Astrocyte of the hippocampus (primary cell): ENCODE measurements around the gene TFR2.

Experiments
- DNase-seq: peaks from one replicate; pipeline ENCODE4 v3.0.0; 2011; ENCODE audit warnings: low read depth, low spot score

TFR2 gene

DNA sequence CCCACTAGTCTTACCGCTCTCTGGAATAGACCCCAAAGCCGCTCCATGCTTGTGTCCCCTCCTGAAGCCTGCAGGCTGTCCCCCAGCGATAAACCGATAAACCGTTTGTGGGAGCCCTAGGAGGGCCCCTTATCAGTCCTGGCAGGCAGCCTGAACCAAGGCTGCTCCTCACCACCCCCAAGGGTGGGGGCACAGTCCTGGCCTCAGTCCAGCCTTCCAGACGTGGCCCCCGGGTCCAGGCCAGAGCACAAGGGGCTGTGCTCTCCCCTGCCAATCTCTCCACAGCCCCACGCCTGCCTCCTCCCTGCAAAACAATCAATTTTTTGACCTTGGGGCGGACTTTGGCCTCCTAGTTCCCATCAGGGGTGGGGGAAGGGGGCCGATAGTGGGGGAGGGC lies at the start of gene TFR2:
TFR2 (minus strand) TSS at position 90 of the 397 bp plus-strand sequence; CDS start at position 47, 43 bp downstream.
- DNase-seq, result no peak

DNA sequence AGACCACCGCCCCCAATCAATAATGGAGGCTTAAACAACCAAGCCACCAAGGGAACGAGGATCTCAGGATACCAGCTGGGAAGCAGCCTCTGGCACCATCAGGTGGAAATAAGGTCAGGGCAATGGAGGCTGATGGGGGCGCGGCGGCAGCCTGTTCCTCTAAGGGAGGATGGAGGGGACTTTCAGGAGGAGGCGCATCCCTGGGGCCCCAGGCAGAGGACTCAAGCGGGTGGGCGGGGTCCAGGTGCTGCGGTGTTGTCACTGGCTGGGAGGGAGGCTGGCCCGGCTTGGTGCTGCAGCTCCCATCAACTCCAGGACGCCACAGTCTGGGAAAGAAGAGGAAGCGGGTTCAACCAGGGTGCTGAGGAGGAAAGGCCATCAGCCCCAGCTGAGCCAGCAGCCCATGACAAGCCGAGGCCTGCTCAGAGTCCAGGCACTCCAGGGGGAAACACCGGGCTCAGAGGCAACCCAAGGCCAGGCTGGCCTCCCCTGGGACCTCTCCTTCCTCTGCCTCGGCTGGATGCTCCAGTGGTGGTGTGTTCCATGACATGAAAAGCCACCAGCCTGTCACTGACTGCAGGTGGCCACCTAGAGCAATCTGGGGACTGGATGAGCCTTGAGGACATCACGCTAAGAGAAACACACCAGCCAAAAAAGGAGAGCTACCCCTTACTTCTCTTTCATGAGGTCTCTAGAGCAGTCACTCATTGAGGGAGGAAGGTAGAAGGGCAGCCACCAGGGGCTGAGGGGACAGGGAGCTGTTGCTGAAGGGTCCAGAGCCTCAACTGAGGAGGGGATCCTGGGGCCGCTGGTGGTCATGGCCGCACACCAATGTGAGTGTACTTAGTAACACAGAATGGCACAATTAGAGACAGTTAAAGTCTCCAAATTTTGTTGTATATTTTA lies 48.1 kb upstream of the TFR2 start:
- no peak for DNase-seq

- DNase-seq, result no peak
Measured at GRCh38 chr7:100688326-100688860, 47.0 kb upstream of the TFR2 start.

- no peak for DNase-seq
Measured at GRCh38 chr7:100687751-100688300, 46.5 kb upstream of the TFR2 start.

- no peak for DNase-seq
Measured at GRCh38 chr7:100687261-100687660, 45.9 kb upstream of the TFR2 start.

GRCh38 chr7:100686822-100687211 lies 45.5 kb upstream of the TFR2 start:
- no peak for DNase-seq

GRCh38 chr7:100686201-100686821 lies 45.0 kb upstream of the TFR2 start:
- no peak for DNase-seq

DNA sequence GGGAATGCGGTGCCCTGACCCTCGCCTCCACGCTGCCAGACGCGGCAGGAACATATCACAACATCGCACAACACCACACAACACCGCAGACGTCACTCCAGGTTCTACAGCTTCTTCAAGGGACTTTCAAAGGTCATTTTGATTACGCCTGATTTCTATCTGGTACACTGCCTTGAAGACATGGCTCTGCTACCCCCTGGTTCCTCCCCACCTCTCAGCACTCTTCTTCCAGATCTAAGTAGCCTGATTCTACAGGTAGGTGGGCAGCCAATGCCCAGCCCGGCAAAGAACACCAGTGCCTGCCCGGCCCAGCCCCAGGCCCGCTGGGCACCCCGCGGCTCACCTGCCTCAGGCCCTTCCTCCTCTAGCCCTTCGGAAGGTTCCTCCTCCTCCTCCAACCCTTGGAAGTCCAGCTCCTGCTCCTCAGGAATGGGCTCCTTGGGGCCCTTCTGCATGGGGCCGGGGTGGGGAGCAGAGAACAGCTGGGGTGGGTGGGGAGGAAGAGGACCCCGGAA lies 44.3 kb upstream of the TFR2 start:
- no peak for DNase-seq

- DNase-seq, result no peak
Measured at GRCh38 chr7:100685049-100685605, 43.8 kb upstream of the TFR2 start.

- no peak for DNase-seq
Measured at GRCh38 chr7:100684534-100685042, 43.2 kb upstream of the TFR2 start.

GRCh38 chr7:100683659-100684533 lies 42.5 kb upstream of the TFR2 start:
- no peak for DNase-seq

DNA sequence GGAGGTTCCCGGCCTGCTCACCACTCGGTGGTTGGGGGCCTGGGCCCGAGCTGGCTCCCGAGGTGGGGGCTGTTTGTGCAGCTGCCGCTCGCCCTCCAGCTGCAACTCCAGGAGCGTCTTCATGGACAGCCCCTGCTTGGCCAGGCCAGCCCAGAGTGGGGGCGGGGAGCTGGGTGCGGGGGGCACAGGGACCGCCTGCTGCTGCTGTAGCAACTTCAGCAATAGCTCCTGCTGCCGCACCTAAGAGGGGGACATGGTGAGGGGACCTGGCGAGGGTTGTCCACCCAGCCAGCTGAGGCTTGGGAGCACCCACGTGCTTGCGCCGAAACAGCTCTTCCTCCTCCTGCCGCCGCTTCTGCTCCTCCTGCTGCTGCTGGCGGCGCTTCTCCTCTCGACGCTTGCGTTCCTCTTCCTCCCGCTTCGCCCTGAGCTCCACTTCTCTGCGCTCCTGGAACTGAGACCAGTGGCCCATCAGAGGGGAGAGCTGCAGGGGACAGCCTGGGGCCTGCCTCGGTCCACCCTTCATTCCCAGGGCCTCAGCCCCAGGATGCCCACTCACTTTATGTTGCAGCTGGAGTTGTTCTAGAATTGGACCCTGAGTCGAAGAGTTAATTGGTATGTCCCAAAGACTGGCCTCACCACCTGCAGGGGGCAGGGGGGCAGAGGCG lies 41.8 kb upstream of the TFR2 start:
- DNase-seq, result no peak

DNA sequence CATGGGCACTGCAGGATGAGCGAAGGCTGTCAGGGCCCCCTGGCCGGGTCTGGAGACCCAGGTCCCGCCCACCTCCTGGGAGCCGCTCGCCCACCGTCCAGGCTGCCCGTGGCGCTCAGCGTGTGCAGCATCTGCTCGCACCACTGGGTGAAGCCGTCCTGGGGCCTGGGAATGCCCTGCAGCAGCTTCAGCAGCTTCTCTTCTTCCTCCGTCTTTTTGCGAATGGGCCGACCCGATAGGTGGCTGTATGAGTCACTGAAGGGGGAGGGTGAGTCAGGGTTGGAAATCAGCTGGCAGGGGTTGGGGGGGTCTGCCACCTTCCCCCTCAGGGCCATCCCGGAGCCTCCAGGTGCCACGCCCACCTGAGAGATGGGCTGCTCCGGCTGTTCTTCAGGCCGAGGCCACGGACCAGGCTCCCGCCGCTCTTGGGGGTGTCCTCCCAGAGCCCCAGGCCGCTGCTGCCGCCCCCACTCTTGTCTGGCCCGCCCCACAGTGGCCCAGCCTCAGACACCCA lies 40.9 kb upstream of the TFR2 start:
- peak; percentile 52 for DNase-seq

- DNase-seq, result no peak
Measured at GRCh38 chr7:100681491-100682227, 40.3 kb upstream of the TFR2 start.

GRCh38 chr7:100680576-100681271 lies 39.4 kb upstream of the TFR2 start:
- no peak for DNase-seq

DNA sequence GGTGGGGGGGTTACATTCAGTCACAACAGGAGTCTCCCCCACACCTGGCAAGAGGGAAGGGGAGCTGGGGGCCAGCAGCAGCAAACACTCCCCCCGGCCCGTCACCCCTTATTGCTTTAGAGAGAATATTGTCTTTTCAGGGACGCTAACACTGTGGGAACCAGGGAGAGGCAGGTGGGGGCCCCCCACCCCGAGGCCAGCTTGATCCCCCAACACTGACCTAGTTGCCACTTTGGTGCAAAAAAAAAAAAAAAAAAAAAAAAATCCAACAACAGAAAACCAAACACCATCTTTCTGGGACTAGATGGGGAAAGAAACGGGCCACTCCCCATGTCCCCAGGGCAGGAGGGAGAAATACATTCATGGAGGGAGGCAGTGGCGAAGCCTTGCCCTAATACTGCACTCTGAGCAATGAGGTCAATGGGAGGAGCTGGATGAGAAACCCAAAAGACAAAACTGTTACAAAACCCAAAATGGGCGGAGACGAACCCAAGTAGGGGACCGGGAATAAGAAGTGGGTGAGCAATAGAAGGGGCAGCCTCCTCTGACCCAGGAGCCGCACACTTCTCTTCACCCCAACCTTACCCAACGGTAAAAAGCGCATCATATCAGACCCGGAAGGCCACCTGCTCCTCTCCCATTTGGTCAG lies 38.7 kb upstream of the TFR2 start:
- DNase-seq, result no peak

DNA sequence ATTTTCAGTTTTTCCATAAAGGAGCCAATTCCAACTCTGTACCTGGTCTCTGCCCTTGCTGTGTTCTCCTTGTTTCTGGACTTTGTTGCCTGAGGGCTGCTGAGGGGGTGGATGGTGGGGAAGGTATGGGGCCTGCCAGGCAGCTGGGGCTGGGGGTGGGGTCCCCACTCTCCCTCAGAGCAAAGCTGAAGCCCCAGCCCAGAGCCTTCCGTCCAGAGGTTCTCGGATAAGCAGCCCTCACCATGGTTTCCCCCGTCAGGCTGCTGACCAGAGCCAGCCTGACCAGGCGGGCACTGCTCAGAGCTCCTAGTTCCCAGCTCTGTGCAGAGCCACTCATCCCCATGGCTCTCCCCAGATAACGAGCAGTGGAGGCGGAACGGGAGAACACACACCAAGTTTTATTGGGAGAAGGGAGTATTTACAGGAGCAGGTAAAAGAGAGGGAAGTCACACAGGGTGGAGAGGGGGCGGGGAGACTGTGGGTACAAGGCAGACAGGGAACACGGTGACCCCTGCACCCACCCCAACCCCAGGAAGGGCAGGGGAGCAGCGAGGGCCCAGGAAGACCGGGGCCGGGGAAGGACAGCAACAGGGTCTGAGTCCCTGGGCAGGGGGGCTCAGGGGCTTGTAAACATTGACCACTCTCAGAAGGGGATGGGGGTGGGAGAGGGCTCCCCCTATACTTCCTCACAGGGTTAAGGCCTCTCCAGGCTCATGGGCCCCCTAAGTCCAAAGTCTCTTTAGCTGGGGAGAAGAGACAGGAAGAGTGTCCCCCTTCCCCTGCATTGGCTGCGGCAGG lies 38.0 kb upstream of the TFR2 start:
- no peak for DNase-seq
